GM19463 (cell line): Measurements from ENCODE around the gene MINDY4.

Source experiments
- ATAC-seq: cut with Tn5 transposase; IDR thresholded peaks from one replicate; pipeline ENCODE4 v1.9.1; 2021; ENCODE audit warnings: mild to moderate bottlenecking, moderate library complexity; ENCODE audit not compliant: unreplicated experiment

Gene MINDY4

GRCh38 chr7:30925913-30926312, 154.7 kb downstream of the MINDY4 start:
- no peak for ATAC-seq

DNA sequence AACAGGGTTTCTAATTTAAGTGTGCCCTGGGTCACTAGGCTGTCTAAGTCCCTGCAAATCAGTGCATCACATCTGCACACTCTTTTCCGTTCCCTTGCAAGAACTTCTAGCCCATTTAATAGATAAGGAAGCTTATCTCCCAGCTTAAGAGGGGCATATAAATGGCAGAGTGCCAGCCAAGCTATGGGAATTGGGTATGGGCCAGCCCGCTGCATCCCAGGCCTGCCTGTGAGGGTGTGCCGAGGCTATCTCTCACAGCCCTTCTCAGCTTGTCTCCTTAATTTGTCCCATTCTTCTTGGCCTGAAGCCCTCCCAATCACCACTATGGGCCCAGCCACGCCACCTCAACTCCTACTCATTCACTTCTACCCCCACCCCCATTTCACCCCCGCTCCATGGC, 155.1 kb downstream of the MINDY4 start:
- no peak for ATAC-seq

DNA sequence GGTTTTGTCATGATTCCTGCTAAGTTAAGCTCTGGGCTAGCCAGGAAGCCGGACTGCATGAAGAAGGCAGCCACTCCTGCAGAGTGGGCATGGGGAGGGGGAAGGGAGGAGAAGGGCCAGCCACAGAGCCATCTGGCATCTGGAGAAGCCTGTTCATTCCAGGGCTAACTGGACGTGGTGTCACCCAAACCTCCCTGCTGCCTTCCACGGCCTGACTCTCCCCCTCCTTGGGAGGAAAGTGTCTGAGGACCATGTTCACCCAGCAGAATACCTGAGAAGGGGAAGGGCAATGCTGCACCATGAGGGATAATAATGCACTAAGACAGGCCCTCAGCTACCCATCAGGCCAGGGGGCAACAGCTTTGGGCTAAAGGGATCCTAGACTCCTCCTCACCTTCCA, 155.8 kb downstream of the MINDY4 start:
- ATAC-seq: no peak

DNA sequence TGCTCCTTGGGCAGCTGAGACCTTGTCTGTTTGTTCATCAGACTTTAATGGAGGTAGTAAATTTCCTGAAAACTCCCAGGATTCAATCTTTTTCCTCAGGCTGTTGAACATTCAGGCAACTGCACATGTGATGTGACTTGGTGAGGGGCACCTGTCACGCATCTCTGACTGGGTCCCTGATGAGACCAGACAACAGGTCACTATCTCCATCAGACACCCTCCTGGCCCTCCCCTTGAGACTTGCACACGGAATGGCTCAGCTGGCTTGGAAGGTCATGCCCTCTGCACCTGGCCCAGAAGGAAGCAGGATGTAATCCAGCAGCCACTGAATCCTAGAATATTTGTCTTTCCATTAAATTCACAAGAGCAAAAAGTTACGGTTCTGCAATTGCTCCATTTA, 156.3 kb downstream of the MINDY4 start:
- ATAC-seq: no peak

DNA sequence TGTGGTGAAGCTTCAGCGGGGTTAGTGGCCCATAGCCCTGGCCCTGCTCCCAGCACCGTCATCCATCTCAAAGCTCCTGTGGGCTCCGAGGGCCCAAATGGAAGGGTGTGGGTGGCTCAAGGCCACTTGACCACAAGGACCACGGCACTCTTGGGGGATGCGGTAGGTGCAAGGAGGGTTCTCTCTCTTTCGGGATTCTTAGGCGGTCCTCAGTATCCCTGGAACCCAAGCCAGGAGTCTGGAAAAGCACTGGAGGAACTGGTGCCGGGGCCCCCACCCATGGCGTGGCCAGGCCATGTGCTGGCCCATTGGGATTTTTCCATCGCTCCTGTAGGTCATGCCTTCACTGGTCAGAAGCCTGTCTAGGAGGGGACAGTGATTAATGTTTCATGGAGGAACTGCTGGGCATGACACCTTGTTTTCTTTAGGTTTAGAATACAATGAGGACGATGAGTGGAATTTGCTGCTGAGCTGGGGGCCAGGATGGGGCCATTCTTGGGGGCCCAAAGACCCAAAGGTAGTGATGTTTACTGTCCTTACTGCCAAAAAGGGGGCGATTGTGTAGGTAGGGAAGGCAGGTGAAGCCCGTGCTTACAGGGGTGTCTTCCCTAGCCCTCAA, 157.1 kb downstream of the MINDY4 start:
- ATAC-seq: no peak

- no peak for ATAC-seq
These were observed 158.5 kb downstream of the MINDY4 start for GRCh38 chr7:30929686-30930085.

DNA sequence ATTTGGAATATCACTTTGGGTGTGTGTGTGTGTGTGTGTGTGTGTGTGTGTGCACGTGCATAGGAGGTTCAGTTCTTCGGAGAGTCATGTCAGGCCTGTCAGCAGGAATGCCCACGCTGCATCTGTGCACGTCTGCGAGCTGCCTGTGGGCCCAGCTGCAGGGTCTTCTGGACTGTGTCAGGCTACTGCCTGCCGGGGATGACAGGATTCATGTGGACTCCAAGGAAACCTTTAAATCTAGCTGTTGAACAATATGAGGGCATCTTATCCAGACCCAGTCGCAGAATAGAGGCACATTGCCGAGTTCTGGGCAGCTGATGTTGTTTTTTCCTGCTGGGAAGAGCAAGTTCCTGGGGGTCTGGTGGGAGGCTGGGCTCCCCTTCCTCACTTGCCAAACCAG, 159.4 kb downstream of the MINDY4 start:
- ATAC-seq: no peak

GRCh38 chr7:30931161-30931928, 160.1 kb downstream of the MINDY4 start:
- ATAC-seq: no peak

GRCh38 chr7:30931929-30932540, 160.8 kb downstream of the MINDY4 start:
- ATAC-seq: no peak

- ATAC-seq: no peak
These were observed 161.3 kb downstream of the MINDY4 start for GRCh38 chr7:30932562-30932961.

- ATAC-seq: no peak
These were observed 162.1 kb downstream of the MINDY4 start for GRCh38 chr7:30933124-30933974.

- no peak for ATAC-seq
These were observed 163.0 kb downstream of the MINDY4 start for GRCh38 chr7:30934225-30934624.

- no peak for ATAC-seq
These were observed 163.7 kb downstream of the MINDY4 start for GRCh38 chr7:30934732-30935568.

DNA sequence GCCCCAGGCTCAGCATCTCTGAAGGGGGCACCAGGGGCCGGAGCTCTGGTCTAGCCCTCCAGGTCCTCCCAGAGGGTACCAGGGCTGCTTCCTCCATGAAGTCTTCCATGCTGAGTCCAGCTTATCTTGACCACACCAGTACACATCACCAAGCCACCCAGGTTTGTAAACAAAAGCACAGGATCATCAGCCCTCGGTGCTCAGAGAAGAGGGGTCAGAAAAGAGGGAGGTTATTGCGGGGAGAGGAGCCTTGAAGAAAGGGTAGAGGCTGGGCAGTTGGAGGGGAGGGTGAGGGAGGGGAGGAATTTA, 164.3 kb downstream of the MINDY4 start:
- no peak for ATAC-seq

- ATAC-seq: no peak
These were observed 165.5 kb downstream of the MINDY4 start for GRCh38 chr7:30936650-30937245.

GRCh38 chr7:30937416-30937815, 166.2 kb downstream of the MINDY4 start:
- no peak for ATAC-seq

DNA sequence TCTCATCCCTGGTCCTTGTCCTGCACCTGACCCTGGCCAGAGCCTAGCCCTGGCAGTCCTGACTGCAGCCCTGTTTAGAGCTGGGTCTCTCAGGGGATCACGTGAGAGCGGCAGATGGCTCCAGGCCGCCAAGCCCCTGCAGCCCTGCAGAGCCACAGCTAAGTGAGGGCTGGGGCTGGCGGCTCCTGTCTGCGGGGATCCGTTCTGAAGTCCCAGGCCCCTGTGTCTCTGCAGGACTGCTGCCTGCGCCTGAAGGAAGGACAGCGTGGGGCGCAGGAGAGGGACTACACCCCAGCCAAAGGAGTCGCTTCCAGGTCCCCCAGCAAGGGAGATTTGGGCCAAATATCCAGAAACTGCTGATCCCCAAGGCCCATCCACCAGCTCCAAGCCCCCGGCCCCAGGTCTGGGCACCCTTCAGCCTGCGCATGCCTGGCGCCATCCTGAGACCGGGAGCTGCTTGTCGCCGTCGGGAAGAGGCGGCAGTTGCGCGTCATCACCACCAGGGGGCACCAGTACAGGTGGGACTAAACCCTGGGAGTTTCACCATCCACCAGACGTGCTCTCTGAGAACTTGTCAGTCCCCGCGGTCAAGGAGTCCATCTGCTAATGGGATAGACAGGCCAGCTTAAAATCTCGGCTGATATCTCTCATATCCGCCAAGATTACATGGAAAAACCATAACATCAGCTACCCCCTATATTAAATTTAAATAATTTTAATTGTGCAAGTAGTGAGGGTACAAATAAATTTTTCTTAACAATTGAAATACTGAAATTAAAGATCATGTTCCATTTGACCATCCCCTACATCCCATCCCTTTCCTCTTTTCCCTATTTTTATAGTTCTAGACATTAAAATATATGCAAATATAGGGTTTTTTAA, 167.5 kb downstream of the MINDY4 start:
- ATAC-seq: peak; percentile 87

- ATAC-seq: no peak
These were observed 170.5 kb downstream of the MINDY4 start for GRCh38 chr7:30941582-30942323.
